Body of pancreas (tissue), 4 donors: ENCODE results near the gene THTPA.

ENCODE experiments used
- POLR2A ChIP-seq, 3 donors: fragments of 450-650 bp; IDR thresholded peaks; one replicate each; pipeline ENCODE4 v1.6.1; 2016; ENCODE audit warnings: antibody characterized with exemption in 3 of 3, mild to moderate bottlenecking in 2 of 3
- TF ChIP-seq, protein P1 (sequence below), 7 experiments: fragments of 450-650 bp in 4 of 7; fragments of 200-600 bp in 3 of 7; sonication (generic) in 3 of 7; IDR thresholded peaks; one replicate each; pipeline ENCODE4 v1.5.1; 2016 to 2019; ENCODE audit warnings: antibody characterized with exemption in 7 of 7

DNA sequence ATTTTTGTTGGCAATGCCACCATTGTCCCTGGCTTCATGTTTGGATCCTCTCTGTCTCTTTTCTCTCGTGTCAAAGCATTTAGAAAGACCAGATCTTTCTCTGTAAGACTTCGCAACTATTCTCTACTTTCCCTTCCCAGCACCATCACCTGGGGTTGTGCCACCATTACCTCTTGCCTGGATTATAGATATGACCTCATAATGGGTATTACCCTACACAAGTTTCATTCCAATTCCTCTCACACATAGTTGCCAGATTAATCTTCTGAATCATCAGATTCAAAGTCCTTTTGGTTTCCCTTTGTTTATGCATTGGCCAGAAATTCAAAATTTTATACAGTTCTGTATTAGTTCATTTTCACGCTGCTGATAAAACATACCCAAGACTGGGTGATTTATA, 52.9 kb downstream of the THTPA start:
- TF ChIP-seq, protein P1, sequence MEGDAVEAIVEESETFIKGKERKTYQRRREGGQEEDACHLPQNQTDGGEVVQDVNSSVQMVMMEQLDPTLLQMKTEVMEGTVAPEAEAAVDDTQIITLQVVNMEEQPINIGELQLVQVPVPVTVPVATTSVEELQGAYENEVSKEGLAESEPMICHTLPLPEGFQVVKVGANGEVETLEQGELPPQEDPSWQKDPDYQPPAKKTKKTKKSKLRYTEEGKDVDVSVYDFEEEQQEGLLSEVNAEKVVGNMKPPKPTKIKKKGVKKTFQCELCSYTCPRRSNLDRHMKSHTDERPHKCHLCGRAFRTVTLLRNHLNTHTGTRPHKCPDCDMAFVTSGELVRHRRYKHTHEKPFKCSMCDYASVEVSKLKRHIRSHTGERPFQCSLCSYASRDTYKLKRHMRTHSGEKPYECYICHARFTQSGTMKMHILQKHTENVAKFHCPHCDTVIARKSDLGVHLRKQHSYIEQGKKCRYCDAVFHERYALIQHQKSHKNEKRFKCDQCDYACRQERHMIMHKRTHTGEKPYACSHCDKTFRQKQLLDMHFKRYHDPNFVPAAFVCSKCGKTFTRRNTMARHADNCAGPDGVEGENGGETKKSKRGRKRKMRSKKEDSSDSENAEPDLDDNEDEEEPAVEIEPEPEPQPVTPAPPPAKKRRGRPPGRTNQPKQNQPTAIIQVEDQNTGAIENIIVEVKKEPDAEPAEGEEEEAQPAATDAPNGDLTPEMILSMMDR (IDR thresholded peaks at IDR 0.05) = no peak
- no peak for TF ChIP-seq POLR2A (IDR thresholded peaks at IDR 0.05)
